GM23338 (cell line): ENCODE data around the gene SMG6. TPM values are rescaled to one million over a fixed set of nuclear protein-coding genes. Genes with fewer than 3 reads are reported as not detected.

Source experiments
- ATAC-seq: fragments of 200-7000 bp; cut with Tn5 transposase; 3 replicates; pipeline ENCODE4 v1.9.1; 2020
- DNase-seq: peaks from one replicate; pipeline ENCODE4 v3.0.0-alpha.2; 2015; ENCODE audit warnings: low spot score
- H2AFZ ChIP-seq: fragments of 200-600 bp; sonication (generic); 2 replicates; pipeline ENCODE4 v1.8.0; 2016; ENCODE audit warnings: antibody characterized with exemption, mild to moderate bottlenecking, moderate library complexity
- H3F3A ChIP-seq: fragments of 200-600 bp; sonication (generic); replicated peaks from 2 replicates; pipeline ENCODE4 v1.8.0; 2017; ENCODE audit warnings: antibody characterized with exemption, mixed run types, low read depth
- H3K27ac ChIP-seq: fragments of 200-600 bp; sonication (generic); 2 replicates; pipeline ENCODE4 v1.6.1; 2016; ENCODE audit warnings: low read depth
- H3K27me3 ChIP-seq: fragments of 200-600 bp; sonication (generic); 2 replicates; pipeline ENCODE4 v1.8.0; 2016; ENCODE audit warnings: mild to moderate bottlenecking, mixed run types, moderate library complexity; ENCODE audit not compliant: insufficient read depth
- H3K36me3 ChIP-seq: fragments of 200-600 bp; sonication (generic); 2 replicates; pipeline ENCODE4 v1.8.0; 2016; ENCODE audit warnings: mild to moderate bottlenecking; ENCODE audit not compliant: insufficient read depth
- H3K4me1 ChIP-seq: fragments of 200-600 bp; sonication (generic); 2 replicates; pipeline ENCODE4 v1.8.0; 2016; ENCODE audit warnings: mild to moderate bottlenecking, moderate library complexity; ENCODE audit not compliant: insufficient read depth
- H3K4me2 ChIP-seq: fragments of 200-600 bp; sonication (generic); 2 replicates; pipeline ENCODE4 v1.7.1; 2017; ENCODE audit warnings: mixed run types
- H3K4me3 ChIP-seq: fragments of 200-600 bp; sonication (generic); 2 replicates; pipeline ENCODE4 v1.6.1; 2016; ENCODE audit warnings: mixed run types
- H3K79me2 ChIP-seq: fragments of 200-600 bp; sonication (generic); replicated peaks from 2 replicates; pipeline ENCODE4 v1.8.0; 2017; ENCODE audit warnings: mild to moderate bottlenecking; ENCODE audit not compliant: insufficient read depth
- H3K9me2 ChIP-seq: fragments of 200-600 bp; sonication (generic); 2 replicates; pipeline ENCODE4 v1.8.0; 2017; ENCODE audit not compliant: insufficient read depth
- H4K20me1 ChIP-seq: fragments of 200-600 bp; sonication (generic); replicated peaks from 2 replicates; pipeline ENCODE4 v1.8.0; 2017; ENCODE audit warnings: mild to moderate bottlenecking; ENCODE audit not compliant: insufficient read depth
- H3K27ac Mint-ChIP-seq: 2 replicates; pipeline ENCODE4 v1.8.0; 2020; ENCODE audit warnings: inconsistent platforms, mild to moderate bottlenecking, moderate library complexity, mixed read lengths
- H3K27me3 Mint-ChIP-seq: 3 replicates; pipeline ENCODE4 v1.8.0; 2022; ENCODE audit warnings: low read depth, mild to moderate bottlenecking, moderate library complexity, mixed read lengths, inconsistent platforms; ENCODE audit not compliant: insufficient read depth, poor library complexity
- H3K36me3 Mint-ChIP-seq: 3 replicates; pipeline ENCODE4 v1.8.0; 2021; ENCODE audit warnings: low read depth, mild to moderate bottlenecking, inconsistent platforms, moderate library complexity, mixed read lengths
- H3K4me1 Mint-ChIP-seq: 3 replicates; pipeline ENCODE4 v1.8.0; 2020; ENCODE audit warnings: mild to moderate bottlenecking, inconsistent platforms, mixed read lengths
- H3K4me3 Mint-ChIP-seq: 3 replicates; pipeline ENCODE4 v1.8.0; 2021; ENCODE audit warnings: moderate library complexity, mild to moderate bottlenecking, inconsistent platforms, mixed read lengths
- H3K9me3 Mint-ChIP-seq: 3 replicates; pipeline ENCODE4 v1.8.0; 2020; ENCODE audit warnings: moderate library complexity, mild to moderate bottlenecking, inconsistent platforms, mixed read lengths
- CREB1 ChIP-seq: fragments of 250-450 bp; sonication (Bioruptor Pico); IDR thresholded peaks from 2 replicates; pipeline ENCODE4 v1.5.0; 2020; ENCODE audit warnings: low read depth, mild to moderate bottlenecking, moderate library complexity
- EZH2 ChIP-seq: fragments of 200-600 bp; sonication (generic); IDR thresholded peaks from one replicate; pipeline ENCODE4 v1.8.0; 2017; ENCODE audit warnings: antibody characterized with exemption, mild to moderate bottlenecking, low read depth; ENCODE audit not compliant: unreplicated experiment
- EZH2phosphoT487 ChIP-seq: fragments of 200-600 bp; sonication (generic); IDR thresholded peaks from one replicate; pipeline ENCODE4 v1.8.1; 2018; ENCODE audit warnings: antibody characterized with exemption; ENCODE audit not compliant: unreplicated experiment
- NANOG ChIP-seq: IDR thresholded peaks from 2 replicates; pipeline ENCODE4 v1.6.1; 2016; ENCODE audit warnings: antibody characterized with exemption, borderline replicate concordance
- POLR2AphosphoS5 ChIP-seq: IDR thresholded peaks from 2 replicates; pipeline ENCODE4 v1.6.1; 2016; ENCODE audit warnings: antibody characterized with exemption, low read depth
- STAT1 ChIP-seq: IDR thresholded peaks from one replicate; pipeline ENCODE4 v1.6.1; 2016; ENCODE audit warnings: antibody characterized with exemption; ENCODE audit not compliant: unreplicated experiment
- ZNF114 ChIP-seq: fragments of 250-450 bp; sonication (Bioruptor Pico); IDR thresholded peaks from 2 replicates; pipeline ENCODE4 v1.5.0; 2020; ENCODE audit warnings: mild to moderate bottlenecking, moderate library complexity
- polyA plus RNA-seq: library from polyadenylated mRNA; unstranded; fragments of >200 nt; fragmentation: Nextera tagmentation; extraction: Ambion mirVana; gene quantifications from 2 replicates; pipeline ENCODE4 v1.2.1, GENCODE V29; 2016
- total RNA-seq: library from RNA; depleted of rRNA; stranded (reverse); fragments of >200 nt; shearing (Covaris generic); gene quantifications from 2 replicates; pipeline ENCODE4 v1.2.3, GENCODE V29; 2014
- TF ChIP-seq, protein P1 (sequence below): IDR thresholded peaks from one replicate; pipeline ENCODE4 v1.6.1; 2018; ENCODE audit warnings: antibody characterized with exemption; ENCODE audit not compliant: unreplicated experiment
- TF ChIP-seq, protein P2 (sequence below): IDR thresholded peaks from 2 replicates; pipeline ENCODE4 v1.6.1; 2016; ENCODE audit warnings: antibody characterized with exemption
- TF ChIP-seq, protein P3 (sequence below): fragments of 250-450 bp; sonication (Bioruptor Pico); IDR thresholded peaks from 2 replicates; pipeline ENCODE4 v1.5.0; 2020; ENCODE audit warnings: mild to moderate bottlenecking, moderate library complexity

The SMG6 gene
- total and polyA plus RNA-seq, 2 experiments from 2014 or later = 10.4 to 43.1 TPM

DNA sequence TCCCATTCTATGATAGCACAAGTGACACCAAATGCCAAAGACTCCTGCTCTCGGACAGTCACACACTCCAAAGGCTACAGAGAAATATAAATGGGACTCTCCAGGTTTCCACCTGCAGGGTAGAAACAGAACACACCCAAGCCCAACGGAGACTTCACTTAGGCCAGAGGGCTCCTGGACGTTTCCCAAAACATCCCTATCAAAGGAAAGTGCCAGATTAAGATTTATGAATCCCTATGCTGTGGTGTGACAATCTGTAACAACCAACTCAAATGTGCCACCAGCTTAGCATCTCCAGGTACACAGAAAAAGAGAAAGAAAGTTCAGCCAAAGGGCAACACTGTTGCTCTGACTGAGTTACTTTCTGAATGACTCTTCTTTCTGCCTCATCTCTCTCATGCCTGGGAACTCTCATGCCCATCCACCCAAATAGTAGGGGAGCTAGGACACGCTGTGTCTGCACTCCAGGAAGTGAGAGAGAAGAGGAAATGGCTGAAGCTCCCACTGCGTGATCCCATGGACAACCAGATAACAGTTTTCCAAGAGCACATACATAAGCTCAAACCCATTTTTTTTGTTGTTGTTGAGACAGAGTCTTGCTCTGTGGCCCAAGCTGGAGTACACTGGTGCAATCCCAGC lies 49.7 kb downstream of the SMG6 start:
- no peak overlapping the region for H3K4me3 ChIP-seq
- TF ChIP-seq STAT1 (no peak), POLR2AphosphoS5 (no peak), ZNF114 (CRISPR knock-in tag) (no peak), NANOG (no peak), EZH2 (no peak), CREB1 (CRISPR knock-in tag) (no peak), EZH2phosphoT487 (no peak)
- TF ChIP-seq, protein P1, sequence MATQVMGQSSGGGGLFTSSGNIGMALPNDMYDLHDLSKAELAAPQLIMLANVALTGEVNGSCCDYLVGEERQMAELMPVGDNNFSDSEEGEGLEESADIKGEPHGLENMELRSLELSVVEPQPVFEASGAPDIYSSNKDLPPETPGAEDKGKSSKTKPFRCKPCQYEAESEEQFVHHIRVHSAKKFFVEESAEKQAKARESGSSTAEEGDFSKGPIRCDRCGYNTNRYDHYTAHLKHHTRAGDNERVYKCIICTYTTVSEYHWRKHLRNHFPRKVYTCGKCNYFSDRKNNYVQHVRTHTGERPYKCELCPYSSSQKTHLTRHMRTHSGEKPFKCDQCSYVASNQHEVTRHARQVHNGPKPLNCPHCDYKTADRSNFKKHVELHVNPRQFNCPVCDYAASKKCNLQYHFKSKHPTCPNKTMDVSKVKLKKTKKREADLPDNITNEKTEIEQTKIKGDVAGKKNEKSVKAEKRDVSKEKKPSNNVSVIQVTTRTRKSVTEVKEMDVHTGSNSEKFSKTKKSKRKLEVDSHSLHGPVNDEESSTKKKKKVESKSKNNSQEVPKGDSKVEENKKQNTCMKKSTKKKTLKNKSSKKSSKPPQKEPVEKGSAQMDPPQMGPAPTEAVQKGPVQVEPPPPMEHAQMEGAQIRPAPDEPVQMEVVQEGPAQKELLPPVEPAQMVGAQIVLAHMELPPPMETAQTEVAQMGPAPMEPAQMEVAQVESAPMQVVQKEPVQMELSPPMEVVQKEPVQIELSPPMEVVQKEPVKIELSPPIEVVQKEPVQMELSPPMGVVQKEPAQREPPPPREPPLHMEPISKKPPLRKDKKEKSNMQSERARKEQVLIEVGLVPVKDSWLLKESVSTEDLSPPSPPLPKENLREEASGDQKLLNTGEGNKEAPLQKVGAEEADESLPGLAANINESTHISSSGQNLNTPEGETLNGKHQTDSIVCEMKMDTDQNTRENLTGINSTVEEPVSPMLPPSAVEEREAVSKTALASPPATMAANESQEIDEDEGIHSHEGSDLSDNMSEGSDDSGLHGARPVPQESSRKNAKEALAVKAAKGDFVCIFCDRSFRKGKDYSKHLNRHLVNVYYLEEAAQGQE = no peak
- TF ChIP-seq, protein P2, sequence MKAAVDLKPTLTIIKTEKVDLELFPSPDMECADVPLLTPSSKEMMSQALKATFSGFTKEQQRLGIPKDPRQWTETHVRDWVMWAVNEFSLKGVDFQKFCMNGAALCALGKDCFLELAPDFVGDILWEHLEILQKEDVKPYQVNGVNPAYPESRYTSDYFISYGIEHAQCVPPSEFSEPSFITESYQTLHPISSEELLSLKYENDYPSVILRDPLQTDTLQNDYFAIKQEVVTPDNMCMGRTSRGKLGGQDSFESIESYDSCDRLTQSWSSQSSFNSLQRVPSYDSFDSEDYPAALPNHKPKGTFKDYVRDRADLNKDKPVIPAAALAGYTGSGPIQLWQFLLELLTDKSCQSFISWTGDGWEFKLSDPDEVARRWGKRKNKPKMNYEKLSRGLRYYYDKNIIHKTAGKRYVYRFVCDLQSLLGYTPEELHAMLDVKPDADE = no peak
- TF ChIP-seq, protein P3, sequence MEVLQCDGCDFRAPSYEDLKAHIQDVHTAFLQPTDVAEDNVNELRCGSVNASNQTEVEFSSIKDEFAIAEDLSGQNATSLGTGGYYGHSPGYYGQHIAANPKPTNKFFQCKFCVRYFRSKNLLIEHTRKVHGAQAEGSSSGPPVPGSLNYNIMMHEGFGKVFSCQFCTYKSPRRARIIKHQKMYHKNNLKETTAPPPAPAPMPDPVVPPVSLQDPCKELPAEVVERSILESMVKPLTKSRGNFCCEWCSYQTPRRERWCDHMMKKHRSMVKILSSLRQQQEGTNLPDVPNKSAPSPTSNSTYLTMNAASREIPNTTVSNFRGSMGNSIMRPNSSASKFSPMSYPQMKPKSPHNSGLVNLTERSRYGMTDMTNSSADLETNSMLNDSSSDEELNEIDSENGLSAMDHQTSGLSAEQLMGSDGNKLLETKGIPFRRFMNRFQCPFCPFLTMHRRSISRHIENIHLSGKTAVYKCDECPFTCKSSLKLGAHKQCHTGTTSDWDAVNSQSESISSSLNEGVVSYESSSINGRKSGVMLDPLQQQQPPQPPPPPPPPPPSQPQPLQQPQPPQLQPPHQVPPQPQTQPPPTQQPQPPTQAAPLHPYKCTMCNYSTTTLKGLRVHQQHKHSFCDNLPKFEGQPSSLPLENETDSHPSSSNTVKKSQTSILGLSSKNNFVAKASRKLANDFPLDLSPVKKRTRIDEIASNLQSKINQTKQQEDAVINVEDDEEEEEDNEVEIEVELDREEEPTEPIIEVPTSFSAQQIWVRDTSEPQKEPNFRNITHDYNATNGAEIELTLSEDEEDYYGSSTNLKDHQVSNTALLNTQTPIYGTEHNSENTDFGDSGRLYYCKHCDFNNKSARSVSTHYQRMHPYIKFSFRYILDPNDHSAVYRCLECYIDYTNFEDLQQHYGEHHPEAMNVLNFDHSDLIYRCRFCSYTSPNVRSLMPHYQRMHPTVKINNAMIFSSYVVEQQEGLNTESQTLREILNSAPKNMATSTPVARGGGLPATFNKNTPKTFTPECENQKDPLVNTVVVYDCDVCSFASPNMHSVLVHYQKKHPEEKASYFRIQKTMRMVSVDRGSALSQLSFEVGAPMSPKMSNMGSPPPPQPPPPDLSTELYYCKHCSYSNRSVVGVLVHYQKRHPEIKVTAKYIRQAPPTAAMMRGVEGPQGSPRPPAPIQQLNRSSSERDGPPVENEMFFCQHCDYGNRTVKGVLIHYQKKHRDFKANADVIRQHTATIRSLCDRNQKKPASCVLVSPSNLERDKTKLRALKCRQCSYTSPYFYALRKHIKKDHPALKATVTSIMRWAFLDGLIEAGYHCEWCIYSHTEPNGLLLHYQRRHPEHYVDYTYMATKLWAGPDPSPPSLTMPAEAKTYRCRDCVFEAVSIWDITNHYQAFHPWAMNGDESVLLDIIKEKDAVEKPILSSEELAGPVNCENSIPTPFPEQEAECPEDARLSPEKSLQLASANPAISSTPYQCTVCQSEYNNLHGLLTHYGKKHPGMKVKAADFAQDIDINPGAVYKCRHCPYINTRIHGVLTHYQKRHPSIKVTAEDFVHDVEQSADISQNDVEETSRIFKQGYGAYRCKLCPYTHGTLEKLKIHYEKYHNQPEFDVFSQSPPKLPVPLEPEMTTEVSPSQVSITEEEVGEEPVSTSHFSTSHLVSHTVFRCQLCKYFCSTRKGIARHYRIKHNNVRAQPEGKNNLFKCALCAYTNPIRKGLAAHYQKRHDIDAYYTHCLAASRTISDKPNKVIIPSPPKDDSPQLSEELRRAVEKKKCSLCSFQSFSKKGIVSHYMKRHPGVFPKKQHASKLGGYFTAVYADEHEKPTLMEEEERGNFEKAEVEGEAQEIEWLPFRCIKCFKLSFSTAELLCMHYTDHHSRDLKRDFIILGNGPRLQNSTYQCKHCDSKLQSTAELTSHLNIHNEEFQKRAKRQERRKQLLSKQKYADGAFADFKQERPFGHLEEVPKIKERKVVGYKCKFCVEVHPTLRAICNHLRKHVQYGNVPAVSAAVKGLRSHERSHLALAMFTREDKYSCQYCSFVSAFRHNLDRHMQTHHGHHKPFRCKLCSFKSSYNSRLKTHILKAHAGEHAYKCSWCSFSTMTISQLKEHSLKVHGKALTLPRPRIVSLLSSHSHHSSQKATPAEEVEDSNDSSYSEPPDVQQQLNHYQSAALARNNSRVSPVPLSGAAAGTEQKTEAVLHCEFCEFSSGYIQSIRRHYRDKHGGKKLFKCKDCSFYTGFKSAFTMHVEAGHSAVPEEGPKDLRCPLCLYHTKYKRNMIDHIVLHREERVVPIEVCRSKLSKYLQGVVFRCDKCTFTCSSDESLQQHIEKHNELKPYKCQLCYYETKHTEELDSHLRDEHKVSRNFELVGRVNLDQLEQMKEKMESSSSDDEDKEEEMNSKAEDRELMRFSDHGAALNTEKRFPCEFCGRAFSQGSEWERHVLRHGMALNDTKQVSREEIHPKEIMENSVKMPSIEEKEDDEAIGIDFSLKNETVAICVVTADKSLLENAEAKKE (CRISPR knock-in tag) = no peak
- Mint-ChIP-seq H3K9me3 (peaks cover 12% of the 10 kb centered on the region; the same call in 2 of the 3 replicates), H3K27ac (no peak overlapping the region), H3K27me3 (peaks cover 6% of the 10 kb centered on the region), H3K4me1 (no peaks in the 10 kb centered on the region), H3K36me3 (peaks cover 40% of the 10 kb centered on the region), H3K4me3 (no peak overlapping the region)
- no peak overlapping the region for H3K4me2 ChIP-seq
- no peaks in the 10 kb centered on the region for H3K79me2 ChIP-seq
- H3K36me3 ChIP-seq = no peaks in the 10 kb centered on the region
- no peak for ATAC-seq
- H3K4me1 ChIP-seq = no peaks in the 10 kb centered on the region
- no peaks in the 10 kb centered on the region for H3K27me3 ChIP-seq
- DNase-seq = no peak
- no peak overlapping the region for H3K27ac ChIP-seq
- no peaks in the 10 kb centered on the region; the same call in 1 of the 2 replicates for H4K20me1 ChIP-seq
- no peaks in the 10 kb centered on the region; the same call in 1 of the 2 replicates for H3F3A ChIP-seq
- H2AFZ ChIP-seq = no peak overlapping the region
- no peaks in the 10 kb centered on the region for H3K9me2 ChIP-seq
